Neural crest cell (in vitro differentiated cells): ENCODE measurements around the gene RRAGA. TPM values are rescaled to one million over a fixed set of nuclear protein-coding genes. Genes with fewer than 3 reads are reported as not detected.
"Not testable (repeated sequence)": the region's sequence is repeated elsewhere in the genome, so short reads cannot be mapped to it uniquely, and the experiment has no call there.

Experiments used
- DNase-seq: peaks from one replicate; pipeline ENCODE4 v3.0.0; 2021; ENCODE audit warnings: low read depth, mixed read lengths, low spot score
- H3K27ac Mint-ChIP-seq: one replicate; pipeline ENCODE4 v1.8.0; 2021; ENCODE audit warnings: mild to moderate bottlenecking, mixed read lengths; ENCODE audit not compliant: unreplicated experiment
- H3K27me3 Mint-ChIP-seq: 2 replicates; pipeline ENCODE4 v1.8.0; 2021; ENCODE audit warnings: low read depth, mild to moderate bottlenecking, mixed read lengths
- H3K36me3 Mint-ChIP-seq: 2 replicates; pipeline ENCODE4 v1.8.0; 2021; ENCODE audit warnings: low read depth, mild to moderate bottlenecking, mixed read lengths
- H3K4me1 Mint-ChIP-seq: 2 replicates; pipeline ENCODE4 v1.8.0; 2021; ENCODE audit warnings: mixed read lengths
- H3K4me3 Mint-ChIP-seq: one replicate; pipeline ENCODE4 v1.8.0; 2021; ENCODE audit warnings: mild to moderate bottlenecking, mixed read lengths
- H3K9me3 Mint-ChIP-seq: 2 replicates; pipeline ENCODE4 v1.8.0; 2021; ENCODE audit warnings: mixed read lengths
- total RNA-seq: library from RNA; stranded (reverse); gene quantifications from 2 replicates; pipeline ENCODE4 v1.2.1, GENCODE V29; 2021
- TF ChIP-seq, protein P1 (sequence below): fragments of 200-600 bp; sonication (generic); conservative IDR thresholded peaks from 2 replicates; pipeline ENCODE4 v1.5.0; 2021; ENCODE audit warnings: antibody characterized with exemption, mild to moderate bottlenecking

RRAGA gene
- total RNA-seq, 1 donor from 2014 or later, result 57.5 TPM

DNA sequence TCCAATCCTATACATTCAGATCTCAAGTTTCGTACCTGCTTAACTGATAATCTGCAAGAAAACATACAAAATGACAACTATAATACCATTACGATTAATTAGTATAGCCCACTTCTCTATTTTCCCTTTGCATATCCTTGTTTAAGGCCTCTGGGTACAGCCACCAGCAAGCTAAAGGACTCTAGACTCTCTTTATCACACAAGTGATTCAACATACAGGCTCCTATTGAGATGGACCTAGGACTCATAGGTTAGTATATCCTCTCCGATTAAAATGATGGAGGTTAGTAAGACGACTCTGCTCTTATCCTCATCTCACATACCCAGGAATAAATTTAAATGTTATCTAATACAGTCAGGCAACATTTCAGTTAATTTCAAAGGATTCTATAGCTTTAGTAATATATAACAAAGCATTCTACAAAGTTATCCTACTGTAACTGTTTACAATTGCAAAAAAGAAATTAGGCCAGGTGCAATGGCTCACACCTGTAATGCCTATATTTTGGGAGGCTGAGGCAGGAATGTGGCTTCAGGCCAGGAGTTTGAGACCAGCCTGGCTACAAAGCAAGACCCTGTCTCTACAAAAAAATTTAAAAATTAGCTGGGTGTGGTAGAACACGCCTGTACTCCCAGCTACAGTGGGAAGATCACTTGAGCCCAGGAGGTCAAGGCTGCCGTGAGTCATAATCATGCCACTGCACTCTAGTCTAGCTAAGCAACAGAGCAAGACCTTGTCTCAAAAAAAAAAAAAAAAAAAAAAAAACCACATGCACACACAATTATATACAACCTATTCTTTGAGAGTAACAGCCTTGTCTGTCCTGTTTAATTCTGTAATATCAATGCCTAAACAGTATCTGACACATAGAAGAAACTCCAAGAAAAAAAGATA, 38.1 kb downstream of the RRAGA start:
- Mint-ChIP-seq H3K36me3 (peaks cover 4% of the 10 kb centered on the region), H3K27me3 (no peaks in the 10 kb centered on the region), H3K4me1 (no peaks in the 10 kb centered on the region), H3K27ac (no peak overlapping the region), H3K9me3 (no peaks in the 10 kb centered on the region), H3K4me3 (no peak overlapping the region)
- TF ChIP-seq, protein P1, sequence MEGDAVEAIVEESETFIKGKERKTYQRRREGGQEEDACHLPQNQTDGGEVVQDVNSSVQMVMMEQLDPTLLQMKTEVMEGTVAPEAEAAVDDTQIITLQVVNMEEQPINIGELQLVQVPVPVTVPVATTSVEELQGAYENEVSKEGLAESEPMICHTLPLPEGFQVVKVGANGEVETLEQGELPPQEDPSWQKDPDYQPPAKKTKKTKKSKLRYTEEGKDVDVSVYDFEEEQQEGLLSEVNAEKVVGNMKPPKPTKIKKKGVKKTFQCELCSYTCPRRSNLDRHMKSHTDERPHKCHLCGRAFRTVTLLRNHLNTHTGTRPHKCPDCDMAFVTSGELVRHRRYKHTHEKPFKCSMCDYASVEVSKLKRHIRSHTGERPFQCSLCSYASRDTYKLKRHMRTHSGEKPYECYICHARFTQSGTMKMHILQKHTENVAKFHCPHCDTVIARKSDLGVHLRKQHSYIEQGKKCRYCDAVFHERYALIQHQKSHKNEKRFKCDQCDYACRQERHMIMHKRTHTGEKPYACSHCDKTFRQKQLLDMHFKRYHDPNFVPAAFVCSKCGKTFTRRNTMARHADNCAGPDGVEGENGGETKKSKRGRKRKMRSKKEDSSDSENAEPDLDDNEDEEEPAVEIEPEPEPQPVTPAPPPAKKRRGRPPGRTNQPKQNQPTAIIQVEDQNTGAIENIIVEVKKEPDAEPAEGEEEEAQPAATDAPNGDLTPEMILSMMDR, result no peak
- no peak for DNase-seq

- not testable (repeated sequence) for H3K27ac Mint-ChIP-seq, H3K9me3 Mint-ChIP-seq, H3K4me3 Mint-ChIP-seq, H3K36me3 Mint-ChIP-seq, H3K27me3 Mint-ChIP-seq, DNase-seq
- peaks cover 22% of the 10 kb centered on the region for H3K4me1 Mint-ChIP-seq
Observed at GRCh38 chr9:19097431-19097830, 48.2 kb downstream of the RRAGA start.

Other genes with a start within 250 kb of the RRAGA start
- 0.14 TPM in 1 of 2 replicates, not detected in the other for gene SAXO1, start 16.2 kb upstream of the RRAGA start, total RNA-seq
- 36.2 and 36.7 TPM in 2 replicates for gene HAUS6, start 53.5 kb downstream of the RRAGA start, total RNA-seq
- gene PLIN2, start 78.1 kb downstream of the RRAGA start, total RNA-seq, result 76.5 and 81.0 TPM in 2 replicates
- 26.4 and 29.4 TPM in 2 replicates for gene DENND4C, start 181.3 kb downstream of the RRAGA start, total RNA-seq